Mesothelial cell of epicardium (in vitro differentiated cells): ENCODE results near the gene PEX26. TPM values are rescaled to one million over a fixed set of nuclear protein-coding genes. Genes with fewer than 3 reads are reported as not detected.
"Not testable (repeated sequence)": the region's sequence is repeated elsewhere in the genome, so short reads cannot be mapped to it uniquely, and the experiment has no call there.

Source experiments
- DNase-seq, 2 experiments: peaks; one replicate each; pipeline ENCODE4 v3.0.0; 2021; ENCODE audit warnings: low spot score in 2 of 2; ENCODE audit not compliant: unreplicated experiment in 2 of 2
- H3K27ac Mint-ChIP-seq: 2 replicates; pipeline ENCODE4 v1.8.0; 2021; ENCODE audit warnings: mixed read lengths
- H3K27me3 Mint-ChIP-seq: 2 replicates; pipeline ENCODE4 v1.8.0; 2021; ENCODE audit warnings: low read depth, mixed read lengths
- H3K36me3 Mint-ChIP-seq: 2 replicates; pipeline ENCODE4 v1.8.0; 2021; ENCODE audit warnings: mixed read lengths
- H3K4me1 Mint-ChIP-seq: 2 replicates; pipeline ENCODE4 v1.8.0; 2021; ENCODE audit warnings: mixed read lengths
- H3K4me3 Mint-ChIP-seq: 2 replicates; pipeline ENCODE4 v1.8.0; 2021; ENCODE audit warnings: mild to moderate bottlenecking, moderate library complexity, mixed read lengths
- H3K9me3 Mint-ChIP-seq: 2 replicates; pipeline ENCODE4 v1.8.0; 2021; ENCODE audit warnings: mixed read lengths
- total RNA-seq: library from RNA; stranded (reverse); gene quantifications from 3 replicates; pipeline ENCODE4 v1.2.1, GENCODE V29; 2021
- TF ChIP-seq, protein P1 (sequence below): fragments of 200-600 bp; sonication (generic); IDR thresholded peaks from one replicate; pipeline ENCODE4 v1.5.0; 2021; ENCODE audit warnings: antibody characterized with exemption; ENCODE audit not compliant: unreplicated experiment

Gene PEX26
- total RNA-seq, 1 donor from 2014 or later = 38.3 TPM

DNA sequence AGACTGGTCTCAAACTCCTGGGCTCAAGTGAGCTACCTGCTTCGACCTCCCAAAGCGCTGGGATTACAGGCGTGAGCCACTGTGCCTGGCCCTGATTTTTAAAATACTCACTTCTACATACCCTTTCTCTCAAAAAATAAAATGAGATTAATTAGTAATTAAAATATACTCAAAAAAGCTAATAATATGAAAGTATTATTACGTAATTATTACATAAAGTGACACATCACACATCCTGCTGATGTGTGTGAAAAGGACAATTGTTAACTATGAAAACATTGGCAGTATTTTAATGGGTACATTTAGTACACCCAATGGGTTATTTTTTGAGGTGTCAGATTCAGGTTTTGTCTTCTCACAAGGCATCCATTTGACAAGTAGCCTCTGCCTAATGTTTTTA is 32.0 kb upstream of the PEX26 start:
- H3K9me3 Mint-ChIP-seq = peaks cover 3% of the 10 kb centered on the region
- H3K36me3 Mint-ChIP-seq = no peaks in the 10 kb centered on the region
- no peak overlapping the region for H3K27ac Mint-ChIP-seq
- H3K4me3 Mint-ChIP-seq = no peak overlapping the region
- H3K4me1 Mint-ChIP-seq = peaks cover 7% of the 10 kb centered on the region
- DNase-seq = no peak
- H3K27me3 Mint-ChIP-seq = no peaks in the 10 kb centered on the region
- TF ChIP-seq, protein P1, sequence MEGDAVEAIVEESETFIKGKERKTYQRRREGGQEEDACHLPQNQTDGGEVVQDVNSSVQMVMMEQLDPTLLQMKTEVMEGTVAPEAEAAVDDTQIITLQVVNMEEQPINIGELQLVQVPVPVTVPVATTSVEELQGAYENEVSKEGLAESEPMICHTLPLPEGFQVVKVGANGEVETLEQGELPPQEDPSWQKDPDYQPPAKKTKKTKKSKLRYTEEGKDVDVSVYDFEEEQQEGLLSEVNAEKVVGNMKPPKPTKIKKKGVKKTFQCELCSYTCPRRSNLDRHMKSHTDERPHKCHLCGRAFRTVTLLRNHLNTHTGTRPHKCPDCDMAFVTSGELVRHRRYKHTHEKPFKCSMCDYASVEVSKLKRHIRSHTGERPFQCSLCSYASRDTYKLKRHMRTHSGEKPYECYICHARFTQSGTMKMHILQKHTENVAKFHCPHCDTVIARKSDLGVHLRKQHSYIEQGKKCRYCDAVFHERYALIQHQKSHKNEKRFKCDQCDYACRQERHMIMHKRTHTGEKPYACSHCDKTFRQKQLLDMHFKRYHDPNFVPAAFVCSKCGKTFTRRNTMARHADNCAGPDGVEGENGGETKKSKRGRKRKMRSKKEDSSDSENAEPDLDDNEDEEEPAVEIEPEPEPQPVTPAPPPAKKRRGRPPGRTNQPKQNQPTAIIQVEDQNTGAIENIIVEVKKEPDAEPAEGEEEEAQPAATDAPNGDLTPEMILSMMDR = no peak

DNA sequence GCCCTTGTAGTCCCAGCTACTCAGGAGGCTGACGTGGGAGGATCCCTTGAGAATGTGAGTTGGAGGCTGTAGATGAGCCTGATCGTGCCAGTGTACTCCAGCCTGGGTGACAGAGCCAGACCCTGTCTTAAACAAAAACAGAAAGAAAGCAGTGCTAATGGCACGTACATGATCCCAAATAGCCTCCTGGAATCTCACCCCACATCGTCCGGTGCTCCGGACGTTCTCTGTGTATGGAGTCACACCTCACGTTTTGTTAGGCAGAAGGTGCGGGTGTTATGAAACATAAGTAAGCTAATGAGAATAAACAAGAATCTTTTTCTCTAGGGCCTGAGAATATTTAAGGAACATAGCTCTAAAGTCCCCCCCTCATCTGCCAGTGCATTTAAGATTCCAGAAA is 29.7 kb upstream of the PEX26 start:
- Mint-ChIP-seq H3K36me3 (no peaks in the 10 kb centered on the region), H3K4me3 (no peak overlapping the region), H3K9me3 (no peaks in the 10 kb centered on the region), H3K27ac (no peak overlapping the region), H3K4me1 (peaks cover 7% of the 10 kb centered on the region), H3K27me3 (no peaks in the 10 kb centered on the region)
- TF ChIP-seq, protein P1 = no peak
- DNase-seq = no peak

DNA sequence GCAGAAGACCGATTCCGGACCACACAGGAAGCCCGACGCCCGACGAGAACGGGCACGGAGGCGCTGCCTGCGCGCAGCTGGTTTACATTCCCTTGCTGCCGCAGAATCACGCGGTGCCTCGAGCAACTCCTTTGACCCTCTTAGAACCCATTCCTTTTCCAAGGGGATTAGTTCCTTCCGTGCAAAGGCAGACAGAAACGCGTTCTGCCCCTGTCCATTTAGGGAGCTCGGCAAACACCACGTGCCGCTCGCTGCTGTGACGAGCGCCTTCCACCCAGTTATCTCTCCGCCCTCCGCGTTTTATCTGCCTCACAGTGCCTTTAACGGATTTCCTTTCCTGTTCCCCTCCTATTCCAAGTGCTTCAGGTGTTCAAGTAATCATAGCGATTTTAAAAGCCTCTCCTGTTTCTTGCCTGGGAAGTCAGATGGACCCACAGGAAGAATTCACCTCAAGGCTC is 29.3 kb upstream of the PEX26 start:
- no peaks in the 10 kb centered on the region for H3K9me3 Mint-ChIP-seq
- TF ChIP-seq, protein P1 = no peak
- H3K27ac Mint-ChIP-seq = no peak overlapping the region

GRCh38 chr22:18050065-18050464 is 27.7 kb upstream of the PEX26 start:
- Mint-ChIP-seq H3K36me3 (no peaks in the 10 kb centered on the region), H3K4me1 (peaks cover 7% of the 10 kb centered on the region), H3K27me3 (no peaks in the 10 kb centered on the region), H3K4me3 (no peak overlapping the region), H3K9me3 (no peaks in the 10 kb centered on the region), H3K27ac (peak overlapping the region; percentile 59)
- DNase-seq = no peak
- TF ChIP-seq, protein P1 = no peak

More for the DNA sequence above, 29.3 kb upstream of the PEX26 start:
- H3K4me3 Mint-ChIP-seq = no peak overlapping the region
- peaks cover 7% of the 10 kb centered on the region for H3K4me1 Mint-ChIP-seq
- DNase-seq = no peak
- no peaks in the 10 kb centered on the region for H3K36me3 Mint-ChIP-seq
- H3K27me3 Mint-ChIP-seq = no peaks in the 10 kb centered on the region

GRCh38 chr22:18051113-18051512 is 26.7 kb upstream of the PEX26 start:
- not testable (repeated sequence) for H3K9me3 Mint-ChIP-seq, H3K27ac Mint-ChIP-seq, H3K36me3 Mint-ChIP-seq, DNase-seq, H3K4me3 Mint-ChIP-seq, H3K27me3 Mint-ChIP-seq
- peaks cover 11% of the 10 kb centered on the region for H3K4me1 Mint-ChIP-seq

GRCh38 chr22:18053216-18053946 is 24.4 kb upstream of the PEX26 start:
- not testable (repeated sequence) for H3K27me3 Mint-ChIP-seq, H3K9me3 Mint-ChIP-seq, H3K27ac Mint-ChIP-seq, H3K4me3 Mint-ChIP-seq, DNase-seq, H3K36me3 Mint-ChIP-seq
- H3K4me1 Mint-ChIP-seq = peaks cover 15% of the 10 kb centered on the region
